NCI-H2081 treated with DMSO at 0.1 percent for 48 hours (cell line): ENCODE data around the gene RGS7BP.

Experiments used
- DNase-seq: peaks from one replicate; lab custom pipeline; 2025; lab: John Stamatoyannopoulos, UW

Gene RGS7BP

DNA sequence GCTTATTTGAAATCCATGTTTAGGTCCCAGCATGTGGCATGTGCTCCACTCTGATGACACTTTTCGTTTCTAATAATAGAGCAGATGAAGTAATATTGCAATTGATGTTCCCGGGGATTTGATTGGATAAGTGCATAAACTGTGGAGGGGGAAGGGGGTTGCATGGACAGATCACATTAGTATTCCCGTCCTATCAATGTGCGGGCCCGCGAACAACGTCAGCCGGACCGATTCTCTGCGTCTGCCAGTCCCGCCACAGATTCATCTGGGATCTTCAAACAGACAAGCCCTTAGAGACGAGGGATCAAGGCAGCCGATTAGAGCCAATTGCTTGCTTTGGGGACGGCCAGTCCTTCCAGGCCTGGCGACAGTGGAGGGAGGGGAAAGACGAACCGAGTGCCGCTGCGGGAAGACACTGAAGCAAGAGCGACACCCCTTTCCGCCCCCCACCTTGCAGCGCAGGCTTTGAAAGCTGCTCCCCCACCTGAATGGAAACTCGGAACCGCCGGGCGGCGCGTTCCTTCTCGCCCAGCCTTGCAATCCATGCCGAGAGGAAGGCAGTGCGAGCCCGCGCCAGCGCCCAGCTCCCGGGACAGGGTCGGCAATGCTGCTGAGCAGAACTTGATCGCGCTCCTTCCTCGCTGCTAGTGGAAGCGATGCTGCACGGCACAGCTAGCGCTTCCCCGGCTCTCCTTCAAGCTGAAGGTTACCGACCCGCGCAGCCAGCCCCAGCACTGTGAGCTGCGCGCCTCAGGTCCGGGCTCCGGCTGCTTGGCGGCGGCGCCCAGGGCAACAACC lies at the start of gene RGS7BP:
RGS7BP (plus strand) TSS at position 247 of the 798 bp plus-strand sequence. CDS start 610 bp downstream, outside the sequence.
- DNase-seq = no peak

DNA sequence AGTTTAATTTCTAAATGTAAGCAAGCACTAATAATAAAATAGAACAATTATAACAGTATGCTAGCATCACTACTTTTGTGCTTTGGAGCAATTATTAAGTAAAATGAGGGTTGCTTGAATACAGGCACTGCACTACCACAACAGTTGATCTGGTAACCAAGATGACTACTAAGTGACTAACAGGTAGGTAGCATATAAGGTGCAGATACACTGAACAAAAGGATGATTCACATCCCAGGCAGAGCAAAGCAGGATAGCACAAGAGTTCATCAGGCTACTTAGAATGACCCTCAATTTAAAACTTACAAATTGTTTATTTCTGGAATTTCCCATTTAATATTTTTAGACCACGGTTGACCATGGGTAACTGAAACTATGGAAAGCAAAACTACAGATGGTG lies 48.0 kb upstream of the RGS7BP start:
- DNase-seq = no peak

DNA sequence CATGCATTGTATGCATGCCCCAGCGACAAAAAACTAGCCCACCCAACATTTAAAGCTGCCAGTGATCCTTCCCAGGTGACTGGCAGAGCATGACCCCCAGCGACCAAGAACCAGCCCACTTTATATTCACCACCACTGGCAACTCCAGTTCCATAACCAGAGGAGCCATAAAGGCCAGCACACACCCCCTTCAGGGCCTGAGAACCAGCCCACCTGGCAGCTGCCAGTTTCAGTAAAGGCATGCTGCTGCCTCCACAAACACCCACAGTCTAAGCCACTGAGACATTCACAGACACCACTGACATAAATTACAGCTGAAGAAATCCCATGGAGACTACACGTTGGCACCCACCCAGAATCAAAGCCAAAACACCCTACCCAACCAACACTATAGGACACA lies 46.9 kb upstream of the RGS7BP start:
- no peak for DNase-seq

DNA sequence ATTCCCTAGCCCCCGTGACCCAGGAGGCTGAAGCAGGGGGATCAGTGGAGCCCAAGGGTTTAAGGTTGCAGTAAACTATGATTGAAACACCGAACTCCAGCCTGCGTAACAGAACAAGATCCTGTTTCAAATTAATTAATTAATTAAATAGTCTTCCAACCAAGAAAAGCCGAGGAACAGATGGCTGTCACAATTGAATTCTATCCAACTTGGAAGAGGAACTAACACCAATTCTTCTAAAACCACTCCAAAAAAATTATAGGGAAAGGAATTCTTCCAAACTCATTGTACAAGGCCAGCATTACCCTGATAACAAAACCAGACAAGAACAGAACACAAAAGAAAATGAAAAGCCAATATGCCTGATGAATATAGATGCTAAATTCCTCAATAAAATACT lies 43.4 kb upstream of the RGS7BP start:
- no peak for DNase-seq

DNA sequence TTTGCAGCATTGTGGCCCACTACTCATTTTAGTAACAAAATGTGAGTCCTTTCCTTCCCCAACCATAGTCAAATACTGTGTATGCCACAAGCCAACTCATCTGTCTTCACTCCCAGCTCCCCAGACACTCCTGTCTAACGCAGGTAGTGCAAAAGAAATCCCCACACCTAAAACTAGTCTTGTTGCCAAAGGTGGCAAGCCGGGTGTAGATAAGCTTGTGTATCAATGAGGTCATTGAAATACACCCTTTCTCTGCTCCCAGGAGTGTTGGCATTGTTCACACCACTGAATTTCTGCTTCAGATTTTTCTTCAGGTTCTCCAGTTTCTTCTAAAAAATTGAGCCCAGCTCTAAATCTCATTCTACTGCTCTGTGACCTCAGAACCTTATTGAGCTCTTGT lies 19.7 kb upstream of the RGS7BP start:
- no peak for DNase-seq

DNA sequence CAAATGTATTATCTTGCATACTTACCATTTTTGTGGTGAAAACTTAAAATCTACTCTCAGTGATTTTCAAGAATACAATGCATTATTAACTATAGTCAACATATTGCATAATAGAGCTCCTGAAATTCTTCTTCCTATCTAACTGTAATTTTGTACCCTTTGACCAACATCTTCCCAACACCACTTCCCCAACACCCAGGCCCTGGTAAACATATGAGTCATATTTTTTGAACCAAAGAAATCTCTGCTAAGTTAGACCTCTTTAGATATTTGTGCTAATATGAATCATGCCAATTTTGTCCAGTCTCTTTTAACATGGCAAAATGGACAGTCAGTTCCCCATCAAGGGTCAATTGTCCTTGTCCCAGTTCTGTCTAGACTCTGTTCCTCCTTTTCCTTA lies 18.5 kb upstream of the RGS7BP start:
- no peak for DNase-seq

DNA sequence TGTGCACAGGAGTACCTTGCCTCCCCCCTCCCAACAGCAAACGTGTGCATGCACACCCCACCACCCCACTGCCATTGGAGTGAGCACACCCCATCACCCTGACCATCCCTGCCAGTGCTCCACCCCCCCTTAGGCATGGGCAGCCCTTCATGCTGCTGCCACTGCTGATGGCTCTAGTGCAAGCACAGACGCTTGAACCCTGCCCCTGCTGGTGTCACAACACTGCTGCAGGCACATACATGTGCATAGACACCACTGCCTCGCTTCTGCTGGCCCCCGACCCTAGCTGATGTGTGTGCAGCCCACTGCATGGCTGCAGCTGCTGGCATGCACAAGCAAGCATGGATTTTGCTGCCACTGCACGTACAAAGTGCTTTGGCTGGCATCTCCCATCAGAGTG lies 16.0 kb upstream of the RGS7BP start:
- DNase-seq = no peak

DNA sequence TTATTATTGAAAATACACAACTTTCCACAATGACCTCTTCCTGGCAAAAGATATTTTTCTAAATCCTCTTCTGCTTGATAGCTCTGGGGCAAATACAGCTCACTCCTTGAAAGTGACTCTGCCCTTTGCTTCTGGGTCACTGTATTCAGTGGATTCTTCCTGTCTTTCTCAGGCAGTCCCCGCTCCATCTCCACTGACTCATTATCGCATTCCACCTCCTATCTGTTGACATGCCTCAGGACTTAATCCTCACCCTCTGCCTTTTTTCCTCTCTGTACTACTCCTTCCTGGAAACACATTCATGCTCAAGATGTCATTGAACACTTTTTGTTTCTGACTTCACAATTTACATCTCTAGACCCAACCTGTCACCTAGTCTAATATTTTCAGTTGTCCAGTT lies 8.4 kb upstream of the RGS7BP start:
- DNase-seq = no peak

DNA sequence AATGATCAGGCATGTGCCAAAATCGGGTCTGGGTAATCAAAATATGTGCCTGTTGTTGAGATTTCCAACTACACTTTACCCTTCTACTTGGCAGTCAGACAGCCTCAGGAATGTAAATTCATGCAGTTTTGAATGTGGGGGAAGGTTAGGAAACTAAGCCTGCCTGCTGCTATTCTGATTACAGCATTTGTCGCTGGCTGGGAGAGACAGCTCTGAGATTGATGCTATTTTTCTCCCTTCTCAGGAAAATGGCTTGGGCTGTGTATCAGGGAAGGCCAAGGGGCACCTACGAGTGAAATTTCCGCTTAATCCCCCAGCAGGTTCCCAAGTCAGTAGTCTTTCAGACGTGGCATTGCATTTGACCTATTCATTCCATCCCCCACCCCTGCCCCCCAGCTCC lies 3.6 kb upstream of the RGS7BP start:
- DNase-seq = no peak

DNA sequence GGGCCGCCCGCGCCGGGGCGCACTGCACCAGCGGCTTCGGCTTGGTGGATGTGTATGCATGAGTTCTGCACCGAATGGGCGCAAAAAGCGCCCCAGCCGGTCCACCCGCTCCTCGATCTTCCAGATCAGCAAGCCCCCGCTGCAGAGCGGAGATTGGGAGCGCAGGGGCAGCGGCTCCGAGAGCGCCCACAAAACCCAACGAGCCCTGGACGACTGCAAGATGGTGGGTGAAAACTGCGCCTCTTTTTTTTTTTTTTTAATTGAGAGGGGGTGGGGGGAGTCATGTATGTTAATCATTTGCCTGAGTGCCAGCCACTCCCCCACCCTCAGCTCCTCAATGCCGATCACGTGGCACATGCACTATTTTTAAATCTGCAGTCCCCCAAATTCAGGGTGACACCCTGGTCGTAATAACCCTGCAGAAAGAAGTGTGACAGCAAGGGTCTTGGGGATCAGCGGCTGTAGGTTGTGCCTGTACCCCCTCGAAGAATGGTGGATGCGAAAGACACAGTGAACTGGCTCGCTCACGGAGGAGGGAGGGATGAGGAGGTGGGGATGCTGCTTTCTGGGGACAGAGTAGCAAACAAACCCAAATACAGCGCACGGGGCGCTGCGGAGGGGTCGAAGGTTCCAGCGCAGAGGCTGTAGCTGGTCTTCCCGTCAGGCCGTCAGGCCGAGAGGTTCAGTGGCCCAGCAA lies 900 bp downstream of the RGS7BP start:
- no peak for DNase-seq

DNA sequence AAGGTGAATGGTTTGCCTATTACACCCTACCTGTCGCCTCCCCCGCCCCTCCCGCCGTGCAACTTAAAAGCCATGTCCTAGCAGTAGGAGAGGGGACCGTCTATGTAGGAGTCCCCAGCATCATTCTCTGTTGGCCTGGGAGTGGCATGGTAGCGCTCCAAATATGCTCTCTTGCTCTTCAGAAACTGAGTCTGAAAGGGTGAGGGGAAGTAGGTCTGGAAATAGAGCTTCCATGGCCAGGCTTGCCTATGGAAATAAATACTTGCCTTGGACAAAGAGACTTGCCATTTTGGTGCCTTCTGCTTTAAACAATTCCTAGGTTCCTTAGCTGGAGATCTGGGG lies 1.4 kb downstream of the RGS7BP start:
- no peak for DNase-seq

DNA sequence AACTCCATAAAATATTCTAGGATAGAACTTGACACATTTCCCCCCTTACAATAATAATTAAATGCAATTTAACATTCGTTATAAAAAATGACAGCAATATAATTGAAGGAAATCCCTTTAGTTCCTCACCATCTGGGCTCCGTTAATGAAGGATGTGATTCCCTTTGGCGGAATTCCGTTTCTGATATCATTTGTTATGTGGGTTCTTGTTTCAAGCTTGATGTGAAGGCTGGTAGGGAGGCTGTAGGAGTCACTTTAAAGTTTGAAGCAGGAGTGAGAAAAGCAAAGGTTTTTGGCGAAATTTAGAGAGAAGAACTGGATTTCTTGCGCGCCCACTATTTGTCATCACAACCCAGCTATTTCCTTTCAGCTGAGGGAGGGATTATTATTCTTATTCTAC lies 4.0 kb downstream of the RGS7BP start:
- DNase-seq = no peak

DNA sequence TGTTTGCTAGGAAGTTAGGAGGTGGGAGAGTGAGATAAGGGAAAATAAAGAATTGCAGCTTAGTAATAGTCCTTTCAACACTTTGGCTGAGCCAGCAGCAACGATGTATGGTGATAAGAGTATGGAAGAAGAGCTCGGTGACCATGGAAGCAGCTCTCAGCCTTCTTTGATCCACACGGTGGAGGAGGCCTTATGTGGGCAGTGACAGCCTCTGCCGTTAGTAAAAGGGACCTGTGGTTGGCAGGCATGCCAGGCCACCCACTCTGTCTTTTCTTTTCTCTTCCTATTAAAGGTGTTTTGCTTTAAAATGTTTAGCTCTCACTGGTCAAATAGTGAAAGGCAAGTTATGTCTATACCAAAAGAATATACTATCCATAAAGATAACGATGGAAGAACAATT lies 7.7 kb downstream of the RGS7BP start:
- DNase-seq = no peak

DNA sequence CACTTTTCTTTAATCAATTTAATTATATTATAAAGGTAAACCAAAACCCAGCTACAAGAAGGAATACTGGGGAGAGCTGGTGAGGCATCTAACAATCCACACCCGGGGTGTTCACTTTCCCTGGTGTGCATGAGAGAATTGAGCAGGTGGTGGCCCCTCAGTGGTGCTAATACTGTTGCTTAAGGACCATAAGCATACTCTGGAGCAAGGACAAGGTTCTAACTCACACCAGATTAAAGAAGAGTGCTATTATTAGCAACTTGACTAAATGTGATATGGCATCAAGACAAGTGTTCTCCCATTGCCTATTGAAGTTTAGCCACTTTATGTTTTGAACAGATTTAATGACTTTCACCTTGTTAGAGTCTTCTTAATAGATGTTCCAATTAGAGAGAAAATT lies 8.8 kb downstream of the RGS7BP start:
- DNase-seq = no peak

DNA sequence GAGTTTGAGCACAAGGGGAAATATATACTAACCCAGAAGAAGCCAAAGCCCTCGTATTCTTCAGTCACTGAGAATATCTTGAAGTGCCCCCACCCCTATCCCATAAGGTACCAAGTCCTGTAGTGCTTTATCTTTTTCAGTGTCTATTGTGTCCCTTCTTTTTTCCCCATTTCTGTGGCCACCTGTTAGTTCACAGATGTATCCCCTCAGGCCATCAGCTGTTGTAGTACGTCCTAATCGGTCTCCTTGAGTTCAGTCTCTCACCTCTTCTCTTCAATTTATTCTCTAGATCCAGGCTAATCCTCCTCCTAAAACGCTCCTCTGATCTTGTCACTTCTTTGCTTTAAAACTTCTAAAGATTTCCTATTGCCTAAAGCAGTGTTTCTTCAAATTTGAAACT lies 10.4 kb downstream of the RGS7BP start:
- DNase-seq = no peak

DNA sequence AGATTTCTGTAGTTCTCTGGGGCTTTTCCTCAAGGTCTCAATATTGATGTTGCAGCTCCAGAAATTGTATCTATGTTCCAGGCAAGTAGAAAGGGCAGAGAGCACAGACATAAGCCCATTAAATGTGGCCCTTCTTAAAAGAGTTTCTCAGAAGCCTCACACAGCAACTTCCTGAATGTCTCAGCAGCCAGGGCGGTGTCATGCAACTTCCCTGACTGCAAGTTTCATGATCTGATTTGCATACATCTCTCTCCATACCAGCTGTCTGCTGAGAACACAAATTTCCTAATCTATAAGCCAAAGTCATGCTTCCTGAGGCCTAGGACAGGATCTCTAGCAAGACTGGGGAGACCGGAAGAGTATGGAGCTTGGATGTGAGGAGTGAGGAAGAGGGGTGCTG lies 13.0 kb downstream of the RGS7BP start:
- no peak for DNase-seq

DNA sequence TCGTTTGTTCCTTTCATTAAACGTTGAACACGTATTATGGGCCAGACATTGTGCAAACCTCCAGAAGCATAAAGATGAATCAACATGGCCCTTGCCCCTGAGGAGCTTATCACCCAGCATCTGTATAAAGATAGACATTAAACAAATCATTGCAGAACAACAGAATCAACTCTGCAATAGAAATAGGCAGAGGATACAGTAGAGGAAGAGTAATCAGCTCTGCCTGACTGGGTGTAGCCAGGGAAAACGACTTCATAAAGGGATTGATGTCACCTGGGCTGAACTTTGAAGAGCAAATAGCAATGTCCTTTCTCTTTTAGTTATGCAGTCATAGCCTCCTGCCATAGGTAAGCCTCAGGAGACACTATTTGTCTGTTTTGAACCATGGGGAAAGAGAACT lies 13.4 kb downstream of the RGS7BP start:
- no peak for DNase-seq

DNA sequence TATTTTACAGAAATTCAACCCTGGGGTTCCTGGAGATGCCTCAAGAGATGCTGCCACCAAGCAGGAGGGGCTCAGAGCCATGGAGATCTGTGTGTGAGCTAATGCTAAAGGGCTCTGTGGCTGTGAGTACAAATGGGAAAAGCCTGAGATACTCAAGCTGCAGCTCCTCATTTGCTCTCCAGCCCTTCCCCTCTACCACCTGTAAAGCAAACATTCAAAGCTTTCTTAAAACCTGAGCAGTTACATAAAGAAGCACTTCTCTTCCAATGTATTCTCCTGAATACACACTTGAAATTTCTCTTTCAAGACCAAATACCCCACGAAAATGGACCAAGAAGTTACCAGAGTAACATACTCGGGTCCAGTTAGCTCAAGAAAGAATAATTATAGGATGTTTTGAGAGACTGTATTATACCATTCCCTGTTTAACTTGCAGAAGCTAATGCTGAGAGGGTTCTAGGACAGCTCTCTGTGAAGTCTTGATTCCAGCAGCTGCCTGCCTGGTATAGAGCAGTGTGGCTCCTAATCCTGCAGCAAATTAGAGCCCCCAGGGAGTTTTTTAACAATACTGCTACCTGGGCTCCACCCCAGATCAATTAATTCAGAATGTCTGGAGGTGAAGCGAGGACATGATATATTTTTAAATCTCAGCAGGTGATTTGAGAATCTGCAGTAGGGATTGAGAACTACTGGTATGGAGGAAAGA lies 21.1 kb downstream of the RGS7BP start:
- no peak for DNase-seq

DNA sequence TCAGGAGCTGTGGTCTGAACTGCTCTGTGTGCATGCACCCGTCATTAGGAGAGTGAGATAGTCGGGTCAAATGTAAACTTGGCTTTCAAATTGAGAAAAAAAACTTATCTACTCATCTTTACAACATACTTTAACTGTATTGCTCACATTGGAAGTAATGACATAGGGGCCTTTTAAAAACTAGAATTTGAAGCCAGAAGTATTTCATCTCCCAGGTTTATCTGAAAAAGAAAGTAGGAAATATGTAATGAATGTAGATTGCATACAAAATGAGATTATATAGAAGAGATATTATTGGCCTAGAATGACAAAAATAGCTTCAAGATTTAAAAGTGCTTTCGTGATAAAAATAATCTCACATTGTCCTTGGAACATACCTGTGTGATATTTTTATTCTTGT lies 24.3 kb downstream of the RGS7BP start:
- DNase-seq = no peak

DNA sequence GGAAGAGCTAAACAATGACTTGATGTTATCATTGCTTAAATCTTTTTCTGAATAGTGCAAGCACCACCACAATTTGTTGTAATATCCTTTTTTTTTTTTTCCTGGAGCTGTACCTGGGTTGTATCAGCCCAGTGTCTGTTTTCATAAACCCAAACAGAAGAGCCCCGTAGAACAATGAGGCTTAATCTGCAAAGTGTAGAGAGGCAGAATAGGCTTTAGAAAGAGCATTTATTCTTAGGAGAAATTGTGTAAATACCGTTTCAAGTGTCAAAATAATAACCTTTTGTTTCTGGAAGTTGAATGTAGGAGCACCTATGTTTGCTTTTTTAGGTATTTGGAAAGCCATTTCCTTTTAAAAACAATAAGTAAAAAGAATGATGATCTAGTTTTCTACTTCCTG lies 26.4 kb downstream of the RGS7BP start:
- no peak for DNase-seq

DNA sequence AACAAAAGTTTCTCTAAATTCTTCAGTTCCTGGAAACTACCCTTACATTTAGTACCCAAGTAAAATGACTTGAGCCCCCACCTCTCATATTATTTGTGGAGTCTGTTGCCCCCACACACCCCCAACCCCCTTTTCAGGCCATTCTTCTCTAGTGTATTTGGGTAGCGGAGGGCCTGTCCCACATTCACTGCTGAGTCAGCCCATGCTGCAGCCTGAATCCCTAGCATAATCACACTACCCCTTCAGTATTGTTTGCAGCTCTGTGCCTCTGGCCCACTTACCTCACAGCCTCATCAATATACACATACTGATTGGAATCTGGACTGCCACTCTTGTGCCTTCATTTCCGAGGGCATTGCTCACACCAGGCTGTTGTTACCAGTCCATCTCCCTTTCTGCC lies 26.8 kb downstream of the RGS7BP start:
- no peak for DNase-seq

DNA sequence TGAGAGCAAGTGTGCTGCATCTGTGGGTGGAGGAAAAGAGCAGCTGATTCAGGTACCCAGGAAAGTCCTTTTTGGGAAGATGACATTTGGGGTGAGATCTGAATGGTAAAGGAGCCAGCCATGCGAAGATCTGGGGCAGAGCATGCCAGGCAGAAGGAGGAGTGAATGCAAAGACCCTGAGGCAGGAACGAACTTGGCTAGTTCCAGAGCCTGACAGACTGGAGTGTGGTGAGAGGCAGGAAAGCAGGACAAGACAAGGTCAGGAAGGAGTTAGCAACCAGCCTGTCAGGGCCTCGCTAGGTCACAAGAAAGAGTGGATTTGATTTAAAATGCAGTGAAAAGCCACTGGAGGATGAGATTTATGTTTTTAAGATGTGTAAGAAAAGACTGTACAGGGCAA lies 28.2 kb downstream of the RGS7BP start:
- no peak for DNase-seq

DNA sequence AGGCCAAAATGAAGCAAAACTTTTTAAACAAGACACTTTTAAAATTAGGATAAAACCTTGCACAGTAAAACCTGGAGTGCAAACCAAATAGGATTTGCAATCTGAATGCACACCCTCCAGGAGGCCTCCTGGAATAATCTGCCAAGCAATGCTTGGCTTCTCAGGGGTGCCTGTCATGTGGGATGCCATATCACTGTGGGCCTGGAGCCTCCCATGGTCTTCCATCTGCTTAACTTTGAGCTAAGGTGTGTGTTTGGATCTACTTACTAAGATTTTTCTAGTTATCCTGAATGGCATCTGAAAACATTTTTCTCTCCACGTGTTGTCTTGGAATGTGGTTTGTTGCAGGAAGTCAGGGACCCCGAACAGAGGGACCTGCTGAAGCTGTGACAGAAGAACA lies 52.1 kb downstream of the RGS7BP start:
- DNase-seq = no peak
